NT2/D1 (cell line): ENCODE measurements around the gene KCNK15.

Source experiments
- SUZ12 ChIP-seq: IDR thresholded peaks from 2 replicates; pipeline ENCODE4 v1.6.1; 2011; ENCODE audit not compliant: insufficient read length, insufficient read depth; ENCODE audit errors: extremely low read depth
- YY1 ChIP-seq: IDR thresholded peaks from 2 replicates; pipeline ENCODE4 v1.6.1; 2011; ENCODE audit not compliant: insufficient read length, insufficient read depth
- ZNF274 ChIP-seq: IDR thresholded peaks from 2 replicates; pipeline ENCODE4 v1.6.1; 2011; ENCODE audit warnings: mild to moderate bottlenecking, low read depth, low read length

DNA sequence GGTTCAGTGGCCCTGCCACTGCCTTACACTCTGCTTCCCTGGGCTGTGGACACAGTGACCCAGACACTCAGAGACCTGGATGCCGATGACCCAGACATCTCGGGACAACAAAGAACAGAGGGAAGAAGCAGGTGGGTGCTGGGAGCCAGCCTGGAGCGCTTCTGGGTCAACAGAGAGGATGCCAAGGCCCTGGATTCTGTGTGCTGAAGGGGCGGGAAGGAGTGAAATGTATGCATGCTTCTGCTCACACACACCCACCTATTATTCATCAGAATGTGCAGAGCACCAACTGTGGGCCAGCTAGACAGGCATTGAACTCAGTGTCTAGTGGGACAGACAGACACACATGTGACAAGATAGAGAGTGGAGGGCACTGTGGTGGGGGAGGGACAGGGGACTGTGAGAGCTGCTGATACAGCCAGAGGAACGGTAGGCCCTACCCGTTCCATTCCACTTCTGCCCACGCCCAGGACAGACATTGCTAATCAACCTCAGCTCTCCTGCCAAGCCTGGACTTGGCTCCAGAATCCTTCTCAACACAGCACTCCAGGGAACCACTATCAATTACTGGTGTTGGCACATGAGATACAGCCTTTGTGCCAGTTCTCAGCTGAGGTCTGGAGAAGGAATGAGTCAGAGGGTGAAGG lies 20.2 kb downstream of the KCNK15 start:
- no peak for TF ChIP-seq YY1
- TF ChIP-seq SUZ12 = no peak
- TF ChIP-seq ZNF274 = no peak
